HepG2 (cell line): ENCODE data around the gene IFNK. TPM values are rescaled to one million over a fixed set of nuclear protein-coding genes. Genes with fewer than 3 reads are reported as not detected.

Source experiments
- CREM ChIP-seq, 2 experiments: sonication (generic) in 1 of 2; formaldehyde crosslinking in 1 of 2; IDR thresholded peaks; 2 replicates each; pipeline versions ENCODE4 v1.4.0 to v1.6.1; 2016 to 2020; ENCODE audit warnings: antibody characterized with exemption in 1 of 2, mild to moderate bottlenecking in 1 of 2, missing genetic modification reagents in 1 of 2
- FOXJ3 ChIP-seq: sonication (generic); formaldehyde crosslinking; IDR thresholded peaks from 2 replicates; pipeline ENCODE4 v1.4.0; 2020; ENCODE audit warnings: missing genetic modification reagents, mild to moderate bottlenecking, borderline replicate concordance
- HNRNPLL ChIP-seq: fragments of 200-400 bp; formaldehyde crosslinking; IDR thresholded peaks from 2 replicates; pipeline ENCODE4 v1.6.1; 2017; ENCODE audit warnings: mild to moderate bottlenecking, low read depth, low read length; ENCODE audit not compliant: poor library complexity, severe bottlenecking
- JUND ChIP-seq: sonication (generic); formaldehyde crosslinking; IDR thresholded peaks from 2 replicates; pipeline ENCODE4 v1.8.0; 2022; ENCODE audit warnings: mild to moderate bottlenecking, missing genetic modification reagents
- KDM2A ChIP-seq: sonication (generic); formaldehyde crosslinking; IDR thresholded peaks from 2 replicates; pipeline ENCODE4 v1.4.0; 2020; ENCODE audit warnings: low read depth, missing genetic modification reagents, borderline replicate concordance
- KDM4B ChIP-seq: sonication (generic); formaldehyde crosslinking; IDR thresholded peaks from 2 replicates; pipeline ENCODE4 v1.4.0; 2020; ENCODE audit warnings: missing genetic modification reagents
- ZNF274 ChIP-seq: sonication (generic); formaldehyde crosslinking; IDR thresholded peaks from 2 replicates; pipeline ENCODE4 v1.5.1; 2020; ENCODE audit warnings: mild to moderate bottlenecking, missing genetic modification reagents
- ZNF383 ChIP-seq: sonication (generic); formaldehyde crosslinking; IDR thresholded peaks from 2 replicates; pipeline ENCODE4 v1.4.0; 2020; ENCODE audit warnings: missing genetic modification reagents, mild to moderate bottlenecking, borderline replicate concordance
- polyA plus RNA-seq, 8 experiments: library from polyadenylated mRNA; depleted of rRNA in 3 of 8; stranded (reverse) in 7 of 8; unstranded in 1 of 8; fragments of >200 nt; fragmentation: Illumina TruSeq in 4 of 8; extraction: Trizol in 4 of 8; gene quantifications; 2 replicates each; pipeline versions ENCODE4 v1.2.1 to v1.2.3, GENCODE V29; 2011 to 2016; ENCODE audit warnings: low read depth in 4 of 8, missing spikeins in 1 of 8, mixed read lengths in 1 of 8; ENCODE audit not compliant: insufficient read depth in 1 of 8
- total RNA-seq, 5 experiments: library from RNA; depleted of rRNA; stranded (reverse); fragments of >200 nt; fragmentation: Illumina TruSeq; extraction: Trizol; gene quantifications; 2 replicates each; pipeline ENCODE4 v1.2.3, GENCODE V29; 2016; ENCODE audit warnings: low read depth in 1 of 5
- TF ChIP-seq, protein P1 (sequence below): sonication (generic); formaldehyde crosslinking; IDR thresholded peaks from 2 replicates; pipeline ENCODE4 v1.4.0; 2020; ENCODE audit warnings: missing genetic modification reagents
- TF ChIP-seq, protein P2 (sequence below): sonication (generic); formaldehyde crosslinking; IDR thresholded peaks from 2 replicates; pipeline ENCODE4 v1.4.0; 2020; ENCODE audit warnings: missing genetic modification reagents, borderline replicate concordance
- TF ChIP-seq, protein P3 (sequence below): sonication (generic); formaldehyde crosslinking; IDR thresholded peaks from 2 replicates; pipeline ENCODE4 v1.5.1; 2020; ENCODE audit warnings: mild to moderate bottlenecking, missing genetic modification reagents, moderate library complexity

Gene IFNK
- total and polyA plus RNA-seq, 2 of the 13 experiments (the other 11 are each of a cell fraction or from before 2014, with no cell fraction given) = not detected

DNA sequence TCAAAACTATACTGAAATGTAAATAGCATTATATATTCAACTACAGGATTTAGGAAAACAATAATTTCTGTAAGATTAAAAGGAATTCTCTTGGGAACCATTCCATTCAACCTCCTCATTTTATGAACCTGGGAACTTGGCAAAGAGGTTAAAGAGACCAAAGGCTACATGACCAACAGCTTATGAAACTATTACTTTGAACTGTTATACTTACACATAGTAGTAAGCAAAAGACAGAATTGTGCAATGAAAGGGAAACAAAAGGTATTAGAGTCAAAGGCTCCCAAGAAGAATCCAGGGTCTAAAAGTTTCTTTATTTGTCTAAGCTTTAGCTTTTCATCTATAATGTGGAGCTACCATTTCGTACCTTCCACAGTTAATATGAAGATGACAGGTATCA is 42.0 kb downstream of the IFNK start (continued):
- TF ChIP-seq, protein P1, sequence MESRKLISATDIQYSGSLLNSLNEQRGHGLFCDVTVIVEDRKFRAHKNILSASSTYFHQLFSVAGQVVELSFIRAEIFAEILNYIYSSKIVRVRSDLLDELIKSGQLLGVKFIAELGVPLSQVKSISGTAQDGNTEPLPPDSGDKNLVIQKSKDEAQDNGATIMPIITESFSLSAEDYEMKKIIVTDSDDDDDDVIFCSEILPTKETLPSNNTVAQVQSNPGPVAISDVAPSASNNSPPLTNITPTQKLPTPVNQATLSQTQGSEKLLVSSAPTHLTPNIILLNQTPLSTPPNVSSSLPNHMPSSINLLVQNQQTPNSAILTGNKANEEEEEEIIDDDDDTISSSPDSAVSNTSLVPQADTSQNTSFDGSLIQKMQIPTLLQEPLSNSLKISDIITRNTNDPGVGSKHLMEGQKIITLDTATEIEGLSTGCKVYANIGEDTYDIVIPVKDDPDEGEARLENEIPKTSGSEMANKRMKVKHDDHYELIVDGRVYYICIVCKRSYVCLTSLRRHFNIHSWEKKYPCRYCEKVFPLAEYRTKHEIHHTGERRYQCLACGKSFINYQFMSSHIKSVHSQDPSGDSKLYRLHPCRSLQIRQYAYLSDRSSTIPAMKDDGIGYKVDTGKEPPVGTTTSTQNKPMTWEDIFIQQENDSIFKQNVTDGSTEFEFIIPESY (CRISPR knock-in tag) = no peak
- TF ChIP-seq, protein P2, sequence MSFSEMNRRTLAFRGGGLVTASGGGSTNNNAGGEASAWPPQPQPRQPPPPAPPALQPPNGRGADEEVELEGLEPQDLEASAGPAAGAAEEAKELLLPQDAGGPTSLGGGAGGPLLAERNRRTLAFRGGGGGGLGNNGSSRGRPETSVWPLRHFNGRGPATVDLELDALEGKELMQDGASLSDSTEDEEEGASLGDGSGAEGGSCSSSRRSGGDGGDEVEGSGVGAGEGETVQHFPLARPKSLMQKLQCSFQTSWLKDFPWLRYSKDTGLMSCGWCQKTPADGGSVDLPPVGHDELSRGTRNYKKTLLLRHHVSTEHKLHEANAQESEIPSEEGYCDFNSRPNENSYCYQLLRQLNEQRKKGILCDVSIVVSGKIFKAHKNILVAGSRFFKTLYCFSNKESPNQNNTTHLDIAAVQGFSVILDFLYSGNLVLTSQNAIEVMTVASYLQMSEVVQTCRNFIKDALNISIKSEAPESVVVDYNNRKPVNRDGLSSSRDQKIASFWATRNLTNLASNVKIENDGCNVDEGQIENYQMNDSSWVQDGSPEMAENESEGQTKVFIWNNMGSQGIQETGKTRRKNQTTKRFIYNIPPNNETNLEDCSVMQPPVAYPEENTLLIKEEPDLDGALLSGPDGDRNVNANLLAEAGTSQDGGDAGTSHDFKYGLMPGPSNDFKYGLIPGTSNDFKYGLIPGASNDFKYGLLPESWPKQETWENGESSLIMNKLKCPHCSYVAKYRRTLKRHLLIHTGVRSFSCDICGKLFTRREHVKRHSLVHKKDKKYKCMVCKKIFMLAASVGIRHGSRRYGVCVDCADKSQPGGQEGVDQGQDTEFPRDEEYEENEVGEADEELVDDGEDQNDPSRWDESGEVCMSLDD = no peak
- TF ChIP-seq ZNF383 (CRISPR knock-in tag) = no peak
- TF ChIP-seq KDM2A = no peak
- no peak for TF ChIP-seq KDM4B (CRISPR knock-in tag)
- peak; percentile 57; the same call in 1 of the 2 replicates for TF ChIP-seq CREM (IDR thresholded peaks at IDR 0.05)
- TF ChIP-seq CREM (CRISPR knock-in tag; IDR thresholded peaks at IDR 0.05) = no peak
- TF ChIP-seq, protein P3, sequence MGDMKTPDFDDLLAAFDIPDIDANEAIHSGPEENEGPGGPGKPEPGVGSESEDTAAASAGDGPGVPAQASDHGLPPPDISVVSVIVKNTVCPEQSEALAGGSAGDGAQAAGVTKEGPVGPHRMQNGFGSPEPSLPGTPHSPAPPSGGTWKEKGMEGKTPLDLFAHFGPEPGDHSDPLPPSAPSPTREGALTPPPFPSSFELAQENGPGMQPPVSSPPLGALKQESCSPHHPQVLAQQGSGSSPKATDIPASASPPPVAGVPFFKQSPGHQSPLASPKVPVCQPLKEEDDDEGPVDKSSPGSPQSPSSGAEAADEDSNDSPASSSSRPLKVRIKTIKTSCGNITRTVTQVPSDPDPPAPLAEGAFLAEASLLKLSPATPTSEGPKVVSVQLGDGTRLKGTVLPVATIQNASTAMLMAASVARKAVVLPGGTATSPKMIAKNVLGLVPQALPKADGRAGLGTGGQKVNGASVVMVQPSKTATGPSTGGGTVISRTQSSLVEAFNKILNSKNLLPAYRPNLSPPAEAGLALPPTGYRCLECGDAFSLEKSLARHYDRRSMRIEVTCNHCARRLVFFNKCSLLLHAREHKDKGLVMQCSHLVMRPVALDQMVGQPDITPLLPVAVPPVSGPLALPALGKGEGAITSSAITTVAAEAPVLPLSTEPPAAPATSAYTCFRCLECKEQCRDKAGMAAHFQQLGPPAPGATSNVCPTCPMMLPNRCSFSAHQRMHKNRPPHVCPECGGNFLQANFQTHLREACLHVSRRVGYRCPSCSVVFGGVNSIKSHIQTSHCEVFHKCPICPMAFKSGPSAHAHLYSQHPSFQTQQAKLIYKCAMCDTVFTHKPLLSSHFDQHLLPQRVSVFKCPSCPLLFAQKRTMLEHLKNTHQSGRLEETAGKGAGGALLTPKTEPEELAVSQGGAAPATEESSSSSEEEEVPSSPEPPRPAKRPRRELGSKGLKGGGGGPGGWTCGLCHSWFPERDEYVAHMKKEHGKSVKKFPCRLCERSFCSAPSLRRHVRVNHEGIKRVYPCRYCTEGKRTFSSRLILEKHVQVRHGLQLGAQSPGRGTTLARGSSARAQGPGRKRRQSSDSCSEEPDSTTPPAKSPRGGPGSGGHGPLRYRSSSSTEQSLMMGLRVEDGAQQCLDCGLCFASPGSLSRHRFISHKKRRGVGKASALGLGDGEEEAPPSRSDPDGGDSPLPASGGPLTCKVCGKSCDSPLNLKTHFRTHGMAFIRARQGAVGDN (CRISPR knock-in tag) = no peak
- TF ChIP-seq HNRNPLL = no peak
- TF ChIP-seq FOXJ3 (CRISPR knock-in tag) = peak; percentile 19; the same call in 1 of the 2 replicates
- no peak for TF ChIP-seq JUND
- no peak for TF ChIP-seq ZNF274
